ENCODE results near the gene SYTL2. TPM values are rescaled to one million over a fixed set of nuclear protein-coding genes. Genes with fewer than 3 reads are reported as not detected.

The SYTL2 gene
- polyA plus RNA-seq, 1 of the 3 experiments (the other 2 are of a cell fraction): 36.0 TPM

DNA sequence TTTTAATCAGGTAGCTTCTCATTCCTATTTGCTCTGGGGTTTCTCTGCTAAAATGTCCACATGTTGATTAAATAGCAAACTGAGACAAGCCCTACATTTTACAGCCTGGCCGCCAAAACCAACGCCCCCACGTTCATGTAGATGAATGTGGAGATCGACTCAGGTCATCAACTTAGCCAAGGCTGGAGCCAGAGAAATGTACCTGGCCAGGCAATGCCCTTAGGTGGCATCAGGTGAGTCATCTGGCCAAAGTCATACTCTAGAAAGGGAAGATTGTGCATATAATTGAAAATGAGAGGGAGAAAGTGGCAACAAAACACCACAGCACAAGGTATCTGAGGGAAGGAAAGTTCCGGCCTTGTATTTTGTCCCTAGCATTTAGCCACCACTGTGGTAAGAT lies 87.9 kb downstream of the SYTL2 start:
- no peaks in the 10 kb centered on the region for H3K9me3 ChIP-seq
- no peaks in the 10 kb centered on the region for H4K20me1 ChIP-seq (ENCODE audit: insufficient read depth)
- H3K79me2 ChIP-seq (ENCODE audit: insufficient read depth): no peaks in the 10 kb centered on the region
- H3K4me3 ChIP-seq (ENCODE audit: low read depth in 2 of 2, low read length in 1 of 2): no peak overlapping the region
- no peak overlapping the region for H2AFZ ChIP-seq (ENCODE audit: low read depth)
- H3K9me2 ChIP-seq: no peaks in the 10 kb centered on the region
- H3K27ac ChIP-seq (ENCODE audit: low read depth in 2 of 2, low read length in 1 of 2): no peak overlapping the region
- ChIA-PET CTCF (no interaction called here), POLR2A (no interaction called here)
- TF ChIP-seq FOSL2 (IDR thresholded peaks at IDR 0.05; ENCODE audit: borderline replicate concordance, low read depth) (no peak), JUND (IDR thresholded peaks at IDR 0.05) (no peak), FOXJ3 (CRISPR knock-in tag; IDR thresholded peaks at IDR 0.05) (no peak), YY1 (IDR thresholded peaks at IDR 0.05; ENCODE audit: low read depth) (no peak), SMC3 (IDR thresholded peaks at IDR 0.05; ENCODE audit: low read depth, low read length) (no peak), SIN3A (IDR thresholded peaks at IDR 0.05; ENCODE audit: borderline replicate concordance, low read depth, low read length) (no peak), RCOR1 (IDR thresholded peaks at IDR 0.05; ENCODE audit: low read length) (no peak), ELF1 (IDR thresholded peaks at IDR 0.05) (no peak), NRF1 (IDR thresholded peaks at IDR 0.05; ENCODE audit: low read depth, low read length) (no peak), GABPA (IDR thresholded peaks at IDR 0.05; ENCODE audit: low read depth) (no peak), FOXM1 (IDR thresholded peaks at IDR 0.05; ENCODE audit: low read depth) (no peak), TAF1 (IDR thresholded peaks at IDR 0.05; ENCODE audit: borderline replicate concordance, low read depth, low read length) (no peak), NFIC (IDR thresholded peaks at IDR 0.05; ENCODE audit: borderline replicate concordance) (no peak), EP300 (IDR thresholded peaks at IDR 0.05; ENCODE audit: borderline replicate concordance in 1 of 2, low read depth in 1 of 2, low read length in 1 of 2) (no peak), RFX5 (IDR thresholded peaks at IDR 0.05; ENCODE audit: low read length) (no peak), RAD21 (IDR thresholded peaks at IDR 0.05; ENCODE audit: low read length) (no peak)
- TF ChIP-seq, protein P1, sequence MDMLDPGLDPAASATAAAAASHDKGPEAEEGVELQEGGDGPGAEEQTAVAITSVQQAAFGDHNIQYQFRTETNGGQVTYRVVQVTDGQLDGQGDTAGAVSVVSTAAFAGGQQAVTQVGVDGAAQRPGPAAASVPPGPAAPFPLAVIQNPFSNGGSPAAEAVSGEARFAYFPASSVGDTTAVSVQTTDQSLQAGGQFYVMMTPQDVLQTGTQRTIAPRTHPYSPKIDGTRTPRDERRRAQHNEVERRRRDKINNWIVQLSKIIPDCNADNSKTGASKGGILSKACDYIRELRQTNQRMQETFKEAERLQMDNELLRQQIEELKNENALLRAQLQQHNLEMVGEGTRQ (IDR thresholded peaks at IDR 0.05; ENCODE audit: borderline replicate concordance, low read depth, low read length): no peak
- TF ChIP-seq, protein P2, sequence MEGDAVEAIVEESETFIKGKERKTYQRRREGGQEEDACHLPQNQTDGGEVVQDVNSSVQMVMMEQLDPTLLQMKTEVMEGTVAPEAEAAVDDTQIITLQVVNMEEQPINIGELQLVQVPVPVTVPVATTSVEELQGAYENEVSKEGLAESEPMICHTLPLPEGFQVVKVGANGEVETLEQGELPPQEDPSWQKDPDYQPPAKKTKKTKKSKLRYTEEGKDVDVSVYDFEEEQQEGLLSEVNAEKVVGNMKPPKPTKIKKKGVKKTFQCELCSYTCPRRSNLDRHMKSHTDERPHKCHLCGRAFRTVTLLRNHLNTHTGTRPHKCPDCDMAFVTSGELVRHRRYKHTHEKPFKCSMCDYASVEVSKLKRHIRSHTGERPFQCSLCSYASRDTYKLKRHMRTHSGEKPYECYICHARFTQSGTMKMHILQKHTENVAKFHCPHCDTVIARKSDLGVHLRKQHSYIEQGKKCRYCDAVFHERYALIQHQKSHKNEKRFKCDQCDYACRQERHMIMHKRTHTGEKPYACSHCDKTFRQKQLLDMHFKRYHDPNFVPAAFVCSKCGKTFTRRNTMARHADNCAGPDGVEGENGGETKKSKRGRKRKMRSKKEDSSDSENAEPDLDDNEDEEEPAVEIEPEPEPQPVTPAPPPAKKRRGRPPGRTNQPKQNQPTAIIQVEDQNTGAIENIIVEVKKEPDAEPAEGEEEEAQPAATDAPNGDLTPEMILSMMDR (IDR thresholded peaks at IDR 0.05): no peak
- TF ChIP-seq, protein P3, sequence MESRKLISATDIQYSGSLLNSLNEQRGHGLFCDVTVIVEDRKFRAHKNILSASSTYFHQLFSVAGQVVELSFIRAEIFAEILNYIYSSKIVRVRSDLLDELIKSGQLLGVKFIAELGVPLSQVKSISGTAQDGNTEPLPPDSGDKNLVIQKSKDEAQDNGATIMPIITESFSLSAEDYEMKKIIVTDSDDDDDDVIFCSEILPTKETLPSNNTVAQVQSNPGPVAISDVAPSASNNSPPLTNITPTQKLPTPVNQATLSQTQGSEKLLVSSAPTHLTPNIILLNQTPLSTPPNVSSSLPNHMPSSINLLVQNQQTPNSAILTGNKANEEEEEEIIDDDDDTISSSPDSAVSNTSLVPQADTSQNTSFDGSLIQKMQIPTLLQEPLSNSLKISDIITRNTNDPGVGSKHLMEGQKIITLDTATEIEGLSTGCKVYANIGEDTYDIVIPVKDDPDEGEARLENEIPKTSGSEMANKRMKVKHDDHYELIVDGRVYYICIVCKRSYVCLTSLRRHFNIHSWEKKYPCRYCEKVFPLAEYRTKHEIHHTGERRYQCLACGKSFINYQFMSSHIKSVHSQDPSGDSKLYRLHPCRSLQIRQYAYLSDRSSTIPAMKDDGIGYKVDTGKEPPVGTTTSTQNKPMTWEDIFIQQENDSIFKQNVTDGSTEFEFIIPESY (IDR thresholded peaks at IDR 0.05; ENCODE audit: borderline replicate concordance, low read depth): no peak
- peaks cover 19% of the 10 kb centered on the region for H3F3A ChIP-seq (replicated peaks; ENCODE audit: insufficient read depth)
- no peak overlapping the region for H3K9ac ChIP-seq
- WGBS (ENCODE audit: low lambda C conversion rate): 77% methylated on average over 5 of the region's 5 CpGs
- peaks cover 0 to 15% of the 10 kb centered on the region in 2 experiments; a peak in 3 of 4 replicates for H3K4me1 ChIP-seq (ENCODE audit: control insufficient read depth in 1 of 2, insufficient read depth in 2 of 2, low read depth in 1 of 2, low read length in 1 of 2)
- DNase-seq: no peak
- H3K36me3 ChIP-seq (replicated peaks in 1 of 2; ENCODE audit: control insufficient read depth in 1 of 2, insufficient read depth in 2 of 2, low read length in 1 of 2): peaks cover 0 to 2% of the 10 kb centered on the region in 2 experiments
- H3K27me3 ChIP-seq (ENCODE audit: insufficient read depth): no peaks in the 10 kb centered on the region
- no peak overlapping the region for H3K4me2 ChIP-seq

All from SK-N-SH (cell line).